HG03175 (cell line): ENCODE results near the gene CDC34.
"Not testable (repeated sequence)": the region's sequence is repeated elsewhere in the genome, so short reads cannot be mapped to it uniquely, and the experiment has no call there.

Source experiments
- ATAC-seq: cut with Tn5 transposase; IDR thresholded peaks from one replicate; pipeline ENCODE4 v1.9.1; 2021; ENCODE audit warnings: mild to moderate bottlenecking, moderate library complexity; ENCODE audit not compliant: unreplicated experiment

The CDC34 gene

GRCh38 chr19:572140-572742 lies 40.7 kb downstream of the CDC34 start, which contains the start of gene BSG:
Gene BSG, plus strand, starts transcription at chr19:572596. Its CDS starts 39 bp downstream, at chr19:572635.
- peak; percentile 73 for ATAC-seq

GRCh38 chr19:572743-573518 lies 41.4 kb downstream of the CDC34 start:
- ATAC-seq: peak; percentile 16

- ATAC-seq: no peak
Measured at GRCh38 chr19:573519-573825, 41.9 kb downstream of the CDC34 start.

GRCh38 chr19:574658-575526 lies 43.3 kb downstream of the CDC34 start:
- ATAC-seq: no peak

- ATAC-seq: no peak
Measured at GRCh38 chr19:575527-576506, 44.3 kb downstream of the CDC34 start.

- ATAC-seq: no peak
Measured at GRCh38 chr19:576768-577438, 45.3 kb downstream of the CDC34 start.

- ATAC-seq: no peak
Measured at GRCh38 chr19:577439-578392, 46.2 kb downstream of the CDC34 start.

- no peak for ATAC-seq
Measured at GRCh38 chr19:579111-579841, 47.7 kb downstream of the CDC34 start.

- ATAC-seq: no peak
Measured at GRCh38 chr19:579842-580155, 48.2 kb downstream of the CDC34 start.

GRCh38 chr19:580274-580835 lies 48.8 kb downstream of the CDC34 start:
- ATAC-seq: no peak

- no peak for ATAC-seq
Measured at GRCh38 chr19:581399-582111, 50.0 kb downstream of the CDC34 start.

- no peak for ATAC-seq
Measured at GRCh38 chr19:582497-583197, 51.1 kb downstream of the CDC34 start.

- no peak for ATAC-seq
Measured at GRCh38 chr19:583198-583967, 51.8 kb downstream of the CDC34 start.

GRCh38 chr19:583968-584239 lies 52.3 kb downstream of the CDC34 start:
- ATAC-seq: no peak

- ATAC-seq: no peak
Measured at GRCh38 chr19:584240-585001, 52.9 kb downstream of the CDC34 start.

GRCh38 chr19:585146-585545 lies 53.6 kb downstream of the CDC34 start:
- ATAC-seq: not testable (repeated sequence)
